PC-9 (cell line): ENCODE data around the gene MALRD1. TPM values are rescaled to one million over a fixed set of nuclear protein-coding genes. Genes with fewer than 3 reads are reported as not detected.
"Not testable (repeated sequence)": the region's sequence is repeated elsewhere in the genome, so short reads cannot be mapped to it uniquely, and the experiment has no call there.

Source experiments
- BruUV-seq: library from RNA; stranded (reverse); fragments of 400-500 nt; replicated peaks from 2 replicates; lab custom pipeline; 2021; lab: Mats Ljungman, UMichigan
- CTCF ChIA-PET: fragments of 300-600 bp; sonication (Branson Sonifier 250); formaldehyde crosslinking; loops from one replicate; lab custom pipeline; 2022; ENCODE audit warnings: antibody characterized with exemption; lab: Charles Lee
- POLR2A ChIA-PET: fragments of 300-600 bp; sonication (Branson Sonifier 250); formaldehyde crosslinking; loops from one replicate; lab custom pipeline; 2022; ENCODE audit warnings: antibody characterized with exemption; ENCODE audit not compliant: unreplicated experiment; lab: Charles Lee
- DNase-seq, 2 experiments: peaks; one replicate each; pipeline versions ENCODE4 v3.0.0 to v3.0.0-alpha.2; 2015 to 2022; ENCODE audit warnings: mixed read lengths in 1 of 2
- H2AFZ ChIP-seq: fragments of 200-600 bp; sonication (generic); 2 replicates; pipeline ENCODE4 v1.8.1; 2017; ENCODE audit warnings: antibody characterized with exemption
- H3F3A ChIP-seq: fragments of 200-600 bp; sonication (generic); 2 replicates; pipeline ENCODE4 v1.8.1; 2017; ENCODE audit warnings: antibody characterized with exemption, mild to moderate bottlenecking, low read depth; ENCODE audit not compliant: insufficient read depth
- H3K27ac ChIP-seq: fragments of 200-600 bp; sonication (generic); 2 replicates; pipeline ENCODE4 v1.6.1; 2016; ENCODE audit warnings: mixed run types
- H3K27me3 ChIP-seq: fragments of 200-600 bp; sonication (generic); 2 replicates; pipeline ENCODE4 v1.6.1; 2016; ENCODE audit warnings: low read depth, mixed run types; ENCODE audit not compliant: insufficient read depth
- H3K36me3 ChIP-seq: fragments of 200-600 bp; sonication (generic); 2 replicates; pipeline ENCODE4 v1.6.1; 2016; ENCODE audit warnings: low read depth, mixed run types
- H3K4me1 ChIP-seq: fragments of 200-600 bp; sonication (generic); replicated peaks from 2 replicates; pipeline ENCODE4 v1.6.1; 2016; ENCODE audit warnings: mixed run types; ENCODE audit not compliant: insufficient read depth
- H3K4me2 ChIP-seq: fragments of 200-600 bp; sonication (generic); 2 replicates; pipeline ENCODE4 v1.6.1; 2017; ENCODE audit warnings: mixed run types
- H3K4me3 ChIP-seq: fragments of 200-600 bp; sonication (generic); 2 replicates; pipeline ENCODE4 v1.6.1; 2016; ENCODE audit warnings: mixed run types
- H3K79me2 ChIP-seq: fragments of 200-600 bp; sonication (generic); 2 replicates; pipeline ENCODE4 v1.6.1; 2017; ENCODE audit warnings: low read depth, mixed run types
- H3K9me2 ChIP-seq: fragments of 200-600 bp; sonication (generic); 2 replicates; pipeline ENCODE4 v1.8.1; 2017; ENCODE audit warnings: mild to moderate bottlenecking; ENCODE audit not compliant: insufficient read depth
- H3K9me3 ChIP-seq: fragments of 200-600 bp; sonication (generic); 2 replicates; pipeline ENCODE4 v1.8.1; 2016; ENCODE audit warnings: low read depth; ENCODE audit not compliant: insufficient read depth
- H4K20me1 ChIP-seq: fragments of 200-600 bp; sonication (generic); 2 replicates; pipeline ENCODE4 v1.8.1; 2017; ENCODE audit not compliant: insufficient read depth
- EZH2 ChIP-seq: fragments of 200-600 bp; sonication (generic); IDR thresholded peaks from 2 replicates; pipeline ENCODE4 v1.8.0; 2017; ENCODE audit warnings: antibody characterized with exemption, low read depth
- intact Hi-C: fragments of 100-400 bp; cut with micrococcal nuclease; formaldehyde crosslinking; loops from one replicate; pipeline ENCODE4 v1.10.0; 2022; ENCODE audit not compliant: unreplicated experiment
- total RNA-seq: library from RNA; stranded (reverse); gene quantifications from 2 replicates; pipeline ENCODE4 v1.2.3, GENCODE V29; 2021
- TF ChIP-seq, protein P1 (sequence below): fragments of 200-600 bp; sonication (generic); conservative IDR thresholded peaks from 2 replicates; pipeline ENCODE4 v1.6.1; 2017; ENCODE audit warnings: mixed run types, antibody characterized with exemption, mild to moderate bottlenecking, moderate library complexity

Gene MALRD1
- total RNA-seq, 1 experiment from 2014 or later: not detected

DNA sequence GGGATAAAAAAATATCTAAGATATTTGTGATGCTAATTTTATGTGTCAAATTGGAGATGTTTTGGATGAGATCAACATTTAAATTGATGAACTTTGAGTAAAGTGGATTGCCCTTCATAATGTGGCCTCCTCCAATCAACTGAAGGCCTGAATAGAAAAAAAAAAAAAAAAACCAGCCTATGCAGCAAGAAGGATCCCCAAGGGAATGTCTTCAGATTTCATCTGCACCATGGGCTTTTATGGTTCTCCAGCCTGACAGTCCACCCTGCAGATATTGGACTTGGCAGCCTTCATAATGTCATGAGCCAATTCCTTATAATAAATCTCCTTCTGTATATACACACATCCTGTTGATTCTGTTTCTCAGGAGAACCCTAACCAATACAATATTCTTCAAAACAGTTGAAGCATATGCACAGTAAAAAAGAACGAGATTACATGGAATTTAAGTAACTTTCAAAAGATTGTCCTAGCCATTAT is 450.7 kb downstream of the MALRD1 start:
- no TSS peak for BruUV-seq
- Histone ChIP-seq H3K9me3 (no peaks in the 10 kb centered on the region), H4K20me1 (no peaks in the 10 kb centered on the region), H3K79me2 (no peaks in the 10 kb centered on the region), H3K27me3 (no peaks in the 10 kb centered on the region), H3K4me2 (no peak overlapping the region), H3K4me3 (no peak overlapping the region), H2AFZ (no peak overlapping the region), H3F3A (no peaks in the 10 kb centered on the region), H3K36me3 (no peaks in the 10 kb centered on the region), H3K27ac (no peak overlapping the region), H3K9me2 (no peaks in the 10 kb centered on the region), H3K4me1 (no peaks in the 10 kb centered on the region)
- ChIA-PET POLR2A (no interaction called here), CTCF (no interaction called here)
- DNase-seq: no peak
- intact Hi-C loops: no loop called here
- TF ChIP-seq, protein P1, sequence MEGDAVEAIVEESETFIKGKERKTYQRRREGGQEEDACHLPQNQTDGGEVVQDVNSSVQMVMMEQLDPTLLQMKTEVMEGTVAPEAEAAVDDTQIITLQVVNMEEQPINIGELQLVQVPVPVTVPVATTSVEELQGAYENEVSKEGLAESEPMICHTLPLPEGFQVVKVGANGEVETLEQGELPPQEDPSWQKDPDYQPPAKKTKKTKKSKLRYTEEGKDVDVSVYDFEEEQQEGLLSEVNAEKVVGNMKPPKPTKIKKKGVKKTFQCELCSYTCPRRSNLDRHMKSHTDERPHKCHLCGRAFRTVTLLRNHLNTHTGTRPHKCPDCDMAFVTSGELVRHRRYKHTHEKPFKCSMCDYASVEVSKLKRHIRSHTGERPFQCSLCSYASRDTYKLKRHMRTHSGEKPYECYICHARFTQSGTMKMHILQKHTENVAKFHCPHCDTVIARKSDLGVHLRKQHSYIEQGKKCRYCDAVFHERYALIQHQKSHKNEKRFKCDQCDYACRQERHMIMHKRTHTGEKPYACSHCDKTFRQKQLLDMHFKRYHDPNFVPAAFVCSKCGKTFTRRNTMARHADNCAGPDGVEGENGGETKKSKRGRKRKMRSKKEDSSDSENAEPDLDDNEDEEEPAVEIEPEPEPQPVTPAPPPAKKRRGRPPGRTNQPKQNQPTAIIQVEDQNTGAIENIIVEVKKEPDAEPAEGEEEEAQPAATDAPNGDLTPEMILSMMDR: no peak
- no peak for TF ChIP-seq EZH2

DNA sequence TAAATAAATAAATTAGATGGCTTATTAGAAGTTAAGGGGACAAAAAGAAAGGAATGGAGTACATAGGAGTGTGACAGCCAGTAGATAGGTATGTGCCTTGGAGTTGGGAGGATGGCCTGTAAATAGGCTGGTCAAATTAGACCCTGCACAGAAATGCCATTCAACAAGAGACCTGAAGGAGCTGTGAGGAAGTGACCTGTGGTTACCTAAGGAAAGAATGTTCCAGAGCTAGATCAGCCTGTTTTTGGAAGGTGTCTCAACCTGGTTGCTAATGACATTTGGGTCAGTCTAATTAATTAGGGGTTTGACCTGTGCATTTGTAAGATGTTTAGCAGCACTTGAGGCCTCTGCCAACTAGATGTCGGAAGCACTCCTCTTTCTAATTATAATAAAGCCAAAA is 452.4 kb downstream of the MALRD1 start:
- no TSS peak for BruUV-seq
- POLR2A ChIA-PET: no interaction called here
- CTCF ChIA-PET: interaction anchor here (0.6 kb wide), 1 partner anchor 1739 kb away, joined by 5 read pairs; no protein-coding TSS in a partner anchor
- H3K9me3 ChIP-seq: no peaks in the 10 kb centered on the region
- H3K4me2 ChIP-seq: no peak overlapping the region
- no peaks in the 10 kb centered on the region for H3K9me2 ChIP-seq
- TF ChIP-seq, protein P1: no peak
- no peak for TF ChIP-seq EZH2
- H3K4me3 ChIP-seq: no peak overlapping the region
- no peaks in the 10 kb centered on the region for H3K27me3 ChIP-seq
- H3F3A ChIP-seq: no peaks in the 10 kb centered on the region
- intact Hi-C loops: no loop called here
- DNase-seq: peak in 1 of 2 experiments; percentile 43
- no peaks in the 10 kb centered on the region for H3K4me1 ChIP-seq
- no peaks in the 10 kb centered on the region for H3K79me2 ChIP-seq
- no peaks in the 10 kb centered on the region for H3K36me3 ChIP-seq
- H3K27ac ChIP-seq: no peak overlapping the region
- no peaks in the 10 kb centered on the region for H4K20me1 ChIP-seq
- no peak overlapping the region for H2AFZ ChIP-seq

DNA sequence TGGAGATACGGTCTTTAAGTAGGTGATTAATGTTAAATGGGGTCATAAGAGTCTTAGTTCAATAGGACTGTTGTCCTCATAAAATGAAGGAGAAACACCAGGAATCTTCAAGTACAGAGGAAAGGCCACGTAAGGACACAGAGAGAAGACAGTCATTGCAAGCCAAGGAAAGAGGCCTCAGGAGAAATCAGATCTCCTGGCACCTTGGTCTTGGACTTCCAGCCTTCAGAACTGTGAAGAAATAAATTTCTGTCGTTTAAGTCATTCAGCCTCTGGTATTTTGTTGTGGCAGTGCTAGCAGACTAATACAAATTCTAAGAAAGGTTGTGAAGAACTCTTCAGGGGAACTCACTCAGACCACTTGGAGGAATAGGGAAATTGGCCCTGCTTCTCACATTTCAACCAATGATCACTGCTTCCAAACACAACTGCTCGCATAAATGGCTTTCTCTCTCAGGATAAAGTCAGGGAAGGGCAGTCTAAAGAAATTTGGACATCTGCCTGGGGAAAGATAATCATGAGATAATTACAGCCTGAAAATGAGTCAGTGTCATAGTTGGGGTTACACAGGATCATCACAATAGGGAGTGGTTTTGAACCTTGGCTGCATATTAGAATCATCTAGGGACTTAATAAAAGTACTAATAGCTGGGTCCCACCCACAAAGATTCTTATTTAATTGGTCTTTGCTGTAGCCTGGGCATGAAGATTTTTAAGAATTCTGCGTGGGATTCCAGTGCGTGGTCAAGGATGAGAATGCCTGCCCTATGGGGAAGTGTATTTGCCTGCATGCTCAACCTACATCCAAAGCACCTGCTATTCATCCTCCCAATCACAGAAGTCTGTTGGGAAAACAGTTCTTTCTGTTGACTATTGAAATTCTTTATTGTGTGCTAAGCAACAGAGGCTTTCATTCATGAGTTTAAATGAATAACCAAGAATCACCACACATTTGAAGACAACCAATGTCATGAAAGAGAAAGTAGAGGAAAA is 457.0 kb downstream of the MALRD1 start:
- H3K4me1 ChIP-seq: no peaks in the 10 kb centered on the region
- H3K9me3 ChIP-seq: no peaks in the 10 kb centered on the region
- H3K4me3 ChIP-seq: no peak overlapping the region
- H2AFZ ChIP-seq: no peak overlapping the region
- H3K36me3 ChIP-seq: no peaks in the 10 kb centered on the region
- no peak overlapping the region for H3K4me2 ChIP-seq
- H3K79me2 ChIP-seq: no peaks in the 10 kb centered on the region
- ChIA-PET CTCF (no interaction called here), POLR2A (no interaction called here)
- no peaks in the 10 kb centered on the region for H3K27me3 ChIP-seq
- H4K20me1 ChIP-seq: no peaks in the 10 kb centered on the region
- no peak for DNase-seq
- no peak for TF ChIP-seq EZH2
- TF ChIP-seq, protein P1: no peak
- H3K27ac ChIP-seq: no peak overlapping the region
- H3K9me2 ChIP-seq: no peaks in the 10 kb centered on the region
- intact Hi-C loops: no loop called here
- no TSS peak for BruUV-seq
- no peaks in the 10 kb centered on the region for H3F3A ChIP-seq

DNA sequence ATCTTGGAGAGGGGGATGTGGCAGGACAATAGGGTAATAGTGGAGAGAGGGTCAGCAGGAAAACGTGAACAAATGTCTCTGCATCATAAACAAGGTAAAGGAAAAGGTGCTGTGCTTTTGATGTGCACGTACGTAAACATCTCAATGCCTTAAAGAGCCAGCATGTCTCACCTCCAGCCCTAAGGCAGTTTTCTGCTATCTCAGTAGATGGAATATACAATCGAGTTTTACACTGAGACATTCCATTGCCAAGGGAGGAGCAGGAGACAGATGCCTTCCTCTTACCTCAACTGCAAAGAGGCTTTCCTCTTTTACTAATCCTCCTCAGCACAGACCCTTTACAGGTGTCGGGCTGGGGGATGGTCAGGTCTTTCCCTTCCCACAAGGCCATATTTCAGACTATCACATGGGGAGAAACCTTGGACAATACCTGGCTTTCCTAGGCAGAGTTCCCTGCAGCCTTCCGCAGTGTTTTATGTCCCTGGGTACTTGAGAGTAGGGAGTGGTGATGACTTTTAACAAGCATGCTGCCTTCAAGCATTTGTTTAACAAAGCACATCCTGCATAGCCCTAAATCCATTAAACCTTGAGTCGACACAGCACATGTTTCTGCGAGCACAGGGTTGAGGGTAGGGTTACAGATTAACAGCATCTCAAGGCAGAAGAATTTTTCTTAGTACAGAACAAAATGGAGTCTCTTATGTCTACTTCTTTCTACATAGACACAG is 461.6 kb downstream of the MALRD1 start:
- intact Hi-C loops, H3K27ac ChIP-seq, BruUV-seq, H4K20me1 ChIP-seq, H3K9me3 ChIP-seq, H3F3A ChIP-seq, H3K79me2 ChIP-seq, DNase-seq, H3K36me3 ChIP-seq, H3K27me3 ChIP-seq, H3K4me1 ChIP-seq, POLR2A ChIA-PET, H3K4me2 ChIP-seq, H3K4me3 ChIP-seq, CTCF ChIA-PET, H3K9me2 ChIP-seq, H2AFZ ChIP-seq: not testable (repeated sequence)
